ENCODE measurements around the gene UNC13C. TPM values are rescaled to one million over a fixed set of nuclear protein-coding genes. Genes with fewer than 3 reads are reported as not detected.
A peak's percentile ranks its signal among the peaks of the same experiment; 100 is the strongest.

The UNC13C gene
- total and polyA plus RNA-seq, 2 experiments from 2014 or later = 0.92 to 10.3 TPM

GRCh38 chr15:53974813-53975212 is 3.4 kb upstream of the UNC13C start:
- Histone ChIP-seq H3K27me3 (no peaks in the 10 kb centered on the region), H3K4me2 (no peak overlapping the region), H4K20me1 (ENCODE audit: insufficient read depth, poor library complexity, severe bottlenecking) (no peaks in the 10 kb centered on the region), H3K4me1 (ENCODE audit: insufficient read depth) (no peaks in the 10 kb centered on the region), H3K27ac (no peak overlapping the region), H3K36me3 (replicated peaks; ENCODE audit: insufficient read depth, low read depth) (no peaks in the 10 kb centered on the region), H3K79me2 (no peaks in the 10 kb centered on the region), H3K9me2 (replicated peaks; ENCODE audit: insufficient read depth) (no peaks in the 10 kb centered on the region), H2AFZ (no peak overlapping the region), H3K9me3 (ENCODE audit: low read depth) (no peaks in the 10 kb centered on the region), H3K4me3 (no peak overlapping the region)
- TF ChIP-seq EZH2 (IDR thresholded peaks at IDR 0.05; ENCODE audit: borderline replicate concordance) = no peak
- TF ChIP-seq EZH2phosphoT487 (IDR thresholded peaks at IDR 0.05; ENCODE audit: low read depth, severe bottlenecking, unreplicated experiment) = no peak
- TF ChIP-seq CTCF (IDR thresholded peaks at IDR 0.05; ENCODE audit: poor library complexity) = no peak
- DNase-seq (ENCODE audit: low spot score) = no peak
- 62% methylated on average over 3 of the region's 3 CpGs for WGBS (ENCODE audit: low lambda C conversion rate, missing lambda C conversion rate)

GRCh38 chr15:53976844-53977392 is 1.3 kb upstream of the UNC13C start:
- Histone ChIP-seq H4K20me1 (ENCODE audit: insufficient read depth, poor library complexity, severe bottlenecking) (no peaks in the 10 kb centered on the region), H3K9me2 (replicated peaks; ENCODE audit: insufficient read depth) (no peaks in the 10 kb centered on the region), H3K4me1 (ENCODE audit: insufficient read depth) (no peaks in the 10 kb centered on the region), H3K79me2 (no peaks in the 10 kb centered on the region), H3K27me3 (no peaks in the 10 kb centered on the region), H3K36me3 (replicated peaks; ENCODE audit: insufficient read depth, low read depth) (no peaks in the 10 kb centered on the region), H3K4me3 (no peak overlapping the region), H3K4me2 (no peak overlapping the region), H2AFZ (no peak overlapping the region), H3K9me3 (ENCODE audit: low read depth) (no peaks in the 10 kb centered on the region), H3K27ac (no peak overlapping the region)
- WGBS (ENCODE audit: low lambda C conversion rate, missing lambda C conversion rate) = 56% methylated on average over 8 of the region's 8 CpGs
- TF ChIP-seq EZH2 (IDR thresholded peaks at IDR 0.05; ENCODE audit: borderline replicate concordance) = no peak
- TF ChIP-seq CTCF (IDR thresholded peaks at IDR 0.05; ENCODE audit: poor library complexity) = peak; percentile 53
- TF ChIP-seq EZH2phosphoT487 (IDR thresholded peaks at IDR 0.05; ENCODE audit: low read depth, severe bottlenecking, unreplicated experiment) = no peak
- DNase-seq (ENCODE audit: low spot score) = peak; percentile 60

- DNase-seq (ENCODE audit: low spot score) = no peak
- no peaks in the 10 kb centered on the region for H3K4me1 ChIP-seq (ENCODE audit: insufficient read depth)
- peak overlapping the region; percentile 78 for H3K4me2 ChIP-seq
- no peaks in the 10 kb centered on the region for H4K20me1 ChIP-seq (ENCODE audit: insufficient read depth, poor library complexity, severe bottlenecking)
- no peaks in the 10 kb centered on the region for H3K36me3 ChIP-seq (replicated peaks; ENCODE audit: insufficient read depth, low read depth)
- H3K79me2 ChIP-seq = no peaks in the 10 kb centered on the region
- H2AFZ ChIP-seq = peak overlapping the region; percentile 26
- no peaks in the 10 kb centered on the region for H3K9me2 ChIP-seq (replicated peaks; ENCODE audit: insufficient read depth)
- peak overlapping the region; percentile 12 for H3K4me3 ChIP-seq
- H3K27me3 ChIP-seq = no peaks in the 10 kb centered on the region
- no peak overlapping the region for H3K27ac ChIP-seq
- TF ChIP-seq EZH2 (IDR thresholded peaks at IDR 0.05; ENCODE audit: borderline replicate concordance) (no peak), CTCF (IDR thresholded peaks at IDR 0.05; ENCODE audit: poor library complexity) (no peak), EZH2phosphoT487 (IDR thresholded peaks at IDR 0.05; ENCODE audit: low read depth, severe bottlenecking, unreplicated experiment) (no peak)
- no peaks in the 10 kb centered on the region for H3K9me3 ChIP-seq (ENCODE audit: low read depth)
- WGBS (ENCODE audit: low lambda C conversion rate, missing lambda C conversion rate) = 66% methylated on average over 4 of the region's 4 CpGs
These were observed 979 bp downstream of the UNC13C start for GRCh38 chr15:53979051-53979788.
